Measurements from ENCODE around the gene SNRPD2.

DNA sequence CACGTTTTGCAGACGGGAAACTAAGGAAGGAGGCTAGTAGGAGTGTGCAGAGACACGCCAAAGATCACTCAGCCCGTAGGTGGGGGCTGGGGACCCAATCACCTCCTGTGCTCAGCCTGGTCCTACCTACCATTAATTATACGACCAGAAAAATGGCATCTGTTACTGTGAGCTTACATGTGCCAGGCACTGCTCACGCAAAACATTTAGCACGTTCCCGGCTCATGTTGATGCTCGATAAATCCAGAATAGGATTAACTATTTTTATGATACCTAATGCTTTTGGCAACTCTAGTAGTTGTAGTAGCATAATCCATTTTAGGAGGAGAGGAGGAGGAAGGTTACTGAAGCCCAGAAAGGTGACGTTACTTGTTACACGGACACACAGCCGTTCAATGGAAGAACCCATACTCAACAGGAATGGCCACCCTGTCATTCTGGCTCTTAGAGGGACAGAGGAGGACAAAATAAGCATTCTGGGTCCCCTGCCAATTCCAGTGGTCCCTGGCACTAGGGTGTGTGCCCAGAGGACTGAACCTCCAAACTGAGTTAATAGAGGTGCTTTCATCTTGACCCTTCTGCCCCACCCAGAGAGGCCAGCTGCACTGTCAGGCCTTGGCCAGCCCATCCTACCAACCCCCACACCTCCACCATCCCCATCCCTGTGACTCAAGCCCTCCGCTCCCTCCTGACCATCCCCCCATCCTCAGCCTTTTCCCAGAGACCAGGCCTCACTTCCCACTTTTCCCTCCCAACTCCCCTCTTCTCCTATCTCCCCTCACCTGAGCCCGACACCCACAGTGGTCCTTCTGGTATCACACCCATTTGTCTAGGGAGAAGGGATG, 47.6 kb downstream of the SNRPD2 start:
- TF ChIP-seq SP1 (IDR thresholded peaks at IDR 0.05) (no peak), LEF1 (IDR thresholded peaks at IDR 0.05; ENCODE audit: borderline replicate concordance) (no peak), ARNT (IDR thresholded peaks at IDR 0.05) (no peak), FOXK2 (IDR thresholded peaks at IDR 0.05) (no peak), BHLHE40 (IDR thresholded peaks at IDR 0.05; ENCODE audit: borderline replicate concordance) (no peak), FOXM1 (IDR thresholded peaks at IDR 0.05; ENCODE audit: borderline replicate concordance) (no peak), FOXA1 (IDR thresholded peaks at IDR 0.05) (no peak), TARDBP (IDR thresholded peaks at IDR 0.05) (no peak), ELF4 (IDR thresholded peaks at IDR 0.05) (no peak), SUZ12 (IDR thresholded peaks at IDR 0.05) (no peak), HDGF (IDR thresholded peaks at IDR 0.05; ENCODE audit: borderline replicate concordance) (no peak), ZNF384 (IDR thresholded peaks at IDR 0.05) (no peak)
- TF ChIP-seq, protein P1, sequence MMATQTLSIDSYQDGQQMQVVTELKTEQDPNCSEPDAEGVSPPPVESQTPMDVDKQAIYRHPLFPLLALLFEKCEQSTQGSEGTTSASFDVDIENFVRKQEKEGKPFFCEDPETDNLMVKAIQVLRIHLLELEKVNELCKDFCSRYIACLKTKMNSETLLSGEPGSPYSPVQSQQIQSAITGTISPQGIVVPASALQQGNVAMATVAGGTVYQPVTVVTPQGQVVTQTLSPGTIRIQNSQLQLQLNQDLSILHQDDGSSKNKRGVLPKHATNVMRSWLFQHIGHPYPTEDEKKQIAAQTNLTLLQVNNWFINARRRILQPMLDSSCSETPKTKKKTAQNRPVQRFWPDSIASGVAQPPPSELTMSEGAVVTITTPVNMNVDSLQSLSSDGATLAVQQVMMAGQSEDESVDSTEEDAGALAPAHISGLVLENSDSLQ (IDR thresholded peaks at IDR 0.05) = no peak
